Gastroesophageal sphincter (tissue), 3 donors: ENCODE measurements around the gene PSMG3.

Experiments used
- POLR2A ChIP-seq, 2 donors: fragments of 450-650 bp; IDR thresholded peaks; one replicate each; pipeline ENCODE4 v1.6.1; 2017; ENCODE audit warnings: antibody characterized with exemption in 2 of 2, mild to moderate bottlenecking in 2 of 2, moderate library complexity in 1 of 2
- POLR2AphosphoS5 ChIP-seq: sonication (generic); formaldehyde crosslinking; IDR thresholded peaks from one replicate; pipeline ENCODE4 v1.6.1; 2017; ENCODE audit warnings: antibody characterized with exemption
- TF ChIP-seq, protein P1 (sequence below), 4 experiments: fragments of 200-600 bp in 2 of 4; fragments of 450-650 bp in 2 of 4; sonication (generic) in 1 of 4; IDR thresholded peaks; one replicate each; pipeline ENCODE4 v1.5.1; 2017 to 2019; ENCODE audit warnings: antibody characterized with exemption in 4 of 4, mild to moderate bottlenecking in 2 of 4, moderate library complexity in 2 of 4

DNA sequence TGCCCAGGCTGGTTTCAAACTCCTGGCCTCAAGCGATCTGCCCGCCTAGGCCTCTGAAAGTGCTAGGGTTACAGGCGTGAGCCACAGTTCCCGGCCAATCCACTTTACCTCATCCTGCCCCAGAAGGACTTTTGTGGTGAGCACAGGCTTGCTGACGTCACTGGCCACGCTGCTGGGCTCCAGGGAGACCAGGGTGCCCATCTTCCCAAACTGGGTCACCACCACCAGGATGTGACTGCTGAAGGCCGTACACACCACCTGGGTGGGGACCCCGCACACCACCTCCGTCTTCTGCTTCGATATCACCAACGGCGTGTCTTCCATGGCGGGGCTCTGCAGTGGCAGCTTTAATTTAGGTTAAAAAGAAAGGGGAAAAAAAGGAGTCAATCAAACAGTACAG, 816 bp downstream of the PSMG3 start:
- TF ChIP-seq, protein P1, sequence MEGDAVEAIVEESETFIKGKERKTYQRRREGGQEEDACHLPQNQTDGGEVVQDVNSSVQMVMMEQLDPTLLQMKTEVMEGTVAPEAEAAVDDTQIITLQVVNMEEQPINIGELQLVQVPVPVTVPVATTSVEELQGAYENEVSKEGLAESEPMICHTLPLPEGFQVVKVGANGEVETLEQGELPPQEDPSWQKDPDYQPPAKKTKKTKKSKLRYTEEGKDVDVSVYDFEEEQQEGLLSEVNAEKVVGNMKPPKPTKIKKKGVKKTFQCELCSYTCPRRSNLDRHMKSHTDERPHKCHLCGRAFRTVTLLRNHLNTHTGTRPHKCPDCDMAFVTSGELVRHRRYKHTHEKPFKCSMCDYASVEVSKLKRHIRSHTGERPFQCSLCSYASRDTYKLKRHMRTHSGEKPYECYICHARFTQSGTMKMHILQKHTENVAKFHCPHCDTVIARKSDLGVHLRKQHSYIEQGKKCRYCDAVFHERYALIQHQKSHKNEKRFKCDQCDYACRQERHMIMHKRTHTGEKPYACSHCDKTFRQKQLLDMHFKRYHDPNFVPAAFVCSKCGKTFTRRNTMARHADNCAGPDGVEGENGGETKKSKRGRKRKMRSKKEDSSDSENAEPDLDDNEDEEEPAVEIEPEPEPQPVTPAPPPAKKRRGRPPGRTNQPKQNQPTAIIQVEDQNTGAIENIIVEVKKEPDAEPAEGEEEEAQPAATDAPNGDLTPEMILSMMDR (IDR thresholded peaks at IDR 0.05), result no peak
- no peak for TF ChIP-seq POLR2AphosphoS5
- TF ChIP-seq POLR2A (IDR thresholded peaks at IDR 0.05), result no peak
